Ramos (cell line): ENCODE measurements around the gene FRMPD1.

ENCODE experiments used
- in situ Hi-C: fragments of 300-500 bp; cut with MboI; formaldehyde crosslinking; loops from one replicate; pipeline ENCODE4 v1.14.3; 2022; ENCODE audit warnings: low sequenced_read_pairs; ENCODE audit not compliant: unreplicated experiment

Gene FRMPD1

DNA sequence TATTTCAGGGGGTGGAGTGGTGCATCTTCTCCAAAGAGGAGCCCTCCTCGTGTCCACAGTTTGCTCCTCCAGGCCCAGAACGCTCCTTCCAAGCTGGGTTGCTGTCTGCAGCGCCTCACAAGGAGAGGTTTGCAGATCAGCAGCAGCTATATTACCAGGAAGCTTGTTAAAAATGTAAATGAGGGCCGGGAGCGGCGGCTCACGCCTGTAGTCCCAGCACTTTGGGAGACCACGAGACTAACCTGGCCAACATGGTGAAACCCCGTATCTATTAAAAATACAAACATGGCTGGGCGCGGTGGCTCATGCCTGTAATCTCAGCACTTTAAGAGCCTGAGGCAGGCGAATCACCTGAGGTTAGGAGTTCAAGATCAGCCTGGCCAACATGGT is 25.0 kb upstream of the FRMPD1 start:
- in situ Hi-C loops, result no loop called here

DNA sequence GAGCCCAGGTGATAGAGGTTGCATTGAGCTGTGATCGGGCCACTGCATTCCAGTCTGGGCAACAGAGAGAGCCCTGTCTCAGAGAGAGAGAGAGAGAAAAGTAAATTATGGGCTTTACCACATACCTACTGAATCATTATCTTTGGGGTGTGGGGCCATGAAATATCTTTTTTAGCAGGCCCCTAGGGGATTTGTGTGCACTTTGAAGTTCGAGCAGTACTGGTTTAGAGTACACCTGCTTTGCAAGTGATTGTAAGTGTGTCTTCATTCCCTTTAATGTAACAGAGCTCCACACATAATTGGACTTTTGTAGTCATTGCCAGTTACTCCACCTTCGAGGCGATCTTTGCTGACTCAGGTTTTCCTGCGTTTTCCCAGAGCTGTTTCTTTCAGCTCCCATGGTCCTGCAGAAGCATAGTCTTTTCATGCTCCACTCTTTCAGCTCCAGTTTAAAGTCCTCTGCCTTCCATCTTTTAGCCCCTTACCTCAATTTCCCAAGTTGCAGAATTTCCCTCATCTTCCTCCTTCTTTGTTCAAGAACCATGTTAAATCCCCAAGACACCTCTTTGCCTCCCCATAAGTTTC is 24.0 kb upstream of the FRMPD1 start:
- in situ Hi-C loops, result no loop called here

DNA sequence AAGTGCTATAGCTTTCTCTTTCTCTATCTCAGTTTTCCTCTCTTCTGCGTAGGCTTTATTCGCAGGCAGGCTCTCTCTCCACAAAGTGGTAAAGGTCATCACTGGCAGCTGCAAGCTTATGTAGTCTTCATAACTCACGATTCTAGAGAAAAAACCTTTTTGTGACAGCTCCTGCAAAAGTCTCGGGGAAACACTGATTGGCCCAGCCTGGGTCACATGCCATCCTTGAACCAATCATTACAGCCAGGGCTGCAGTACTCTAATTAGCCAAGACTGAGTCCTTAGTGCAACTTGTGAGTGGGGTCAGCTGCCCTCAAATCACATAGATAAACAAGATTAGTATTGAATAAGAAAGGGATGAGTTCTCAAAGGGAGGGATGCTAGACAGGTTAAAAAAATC is 18.3 kb upstream of the FRMPD1 start:
- in situ Hi-C loops, result no loop called here

DNA sequence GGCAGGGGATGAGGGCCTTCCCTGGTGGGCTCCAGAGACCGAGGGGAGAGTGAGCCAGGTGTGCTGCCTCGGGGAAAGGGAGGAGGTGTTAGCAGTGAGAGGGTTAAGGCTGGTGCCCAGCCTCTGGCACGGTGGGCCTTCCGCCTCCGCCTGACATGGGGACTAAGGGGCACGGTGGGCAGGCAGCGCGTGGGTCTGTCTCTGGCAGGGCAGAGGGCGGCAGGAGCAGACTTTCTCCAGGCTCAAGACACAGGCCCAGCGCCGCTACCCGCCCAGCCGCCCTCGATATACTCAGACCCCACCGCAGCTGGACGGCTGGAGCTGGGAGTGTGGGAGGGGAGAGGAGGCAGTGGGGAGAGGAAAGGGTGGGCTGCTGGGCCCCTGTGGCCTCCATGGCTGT is 14.9 kb upstream of the FRMPD1 start:
- in situ Hi-C loops, result no loop called here

DNA sequence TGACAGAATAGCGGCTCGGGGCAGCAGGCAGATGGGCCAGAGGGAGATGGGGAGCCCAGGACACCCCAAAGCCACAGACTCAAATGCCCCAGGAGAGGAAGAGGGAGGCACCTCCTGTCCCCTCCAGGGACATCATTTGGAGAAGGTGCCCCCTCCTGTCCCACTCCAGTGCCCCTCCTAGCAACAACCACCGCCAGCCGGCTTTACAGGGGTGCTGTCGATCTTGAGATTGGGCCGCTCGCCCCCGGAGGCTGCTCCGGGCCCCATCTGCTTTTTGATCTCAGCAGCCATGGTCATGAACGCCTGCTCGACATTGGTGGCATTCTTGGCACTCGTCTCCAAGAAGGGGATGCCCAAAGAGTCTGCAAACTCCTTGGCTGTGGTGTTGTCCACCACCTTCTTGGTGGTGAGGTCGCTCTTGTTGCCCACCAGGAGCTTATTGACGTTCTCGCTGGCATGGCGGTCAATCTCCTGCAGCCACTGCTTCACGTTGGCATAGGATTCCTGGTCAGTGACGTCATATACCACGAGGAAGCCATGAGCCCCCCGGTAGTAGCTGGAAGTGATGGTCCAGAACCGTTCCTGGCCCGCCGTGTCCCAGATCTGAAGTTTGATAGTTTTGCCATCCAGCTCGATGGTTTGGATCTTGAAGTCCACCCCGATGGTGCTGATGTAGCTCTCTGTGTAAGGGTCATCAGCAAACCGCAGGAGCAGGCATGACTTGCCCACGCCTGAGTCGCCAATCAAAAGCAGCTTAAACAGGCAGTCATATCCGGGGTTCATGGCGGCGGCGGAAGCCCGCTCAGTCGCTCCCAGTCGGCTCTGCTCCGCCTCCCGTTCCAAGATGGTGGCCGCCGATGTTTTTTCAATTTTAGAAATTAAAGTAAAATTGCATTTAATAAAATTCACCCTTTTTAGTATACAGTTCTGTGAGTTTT is 14.0 kb upstream of the FRMPD1 start:
- in situ Hi-C loops, result no loop called here

DNA sequence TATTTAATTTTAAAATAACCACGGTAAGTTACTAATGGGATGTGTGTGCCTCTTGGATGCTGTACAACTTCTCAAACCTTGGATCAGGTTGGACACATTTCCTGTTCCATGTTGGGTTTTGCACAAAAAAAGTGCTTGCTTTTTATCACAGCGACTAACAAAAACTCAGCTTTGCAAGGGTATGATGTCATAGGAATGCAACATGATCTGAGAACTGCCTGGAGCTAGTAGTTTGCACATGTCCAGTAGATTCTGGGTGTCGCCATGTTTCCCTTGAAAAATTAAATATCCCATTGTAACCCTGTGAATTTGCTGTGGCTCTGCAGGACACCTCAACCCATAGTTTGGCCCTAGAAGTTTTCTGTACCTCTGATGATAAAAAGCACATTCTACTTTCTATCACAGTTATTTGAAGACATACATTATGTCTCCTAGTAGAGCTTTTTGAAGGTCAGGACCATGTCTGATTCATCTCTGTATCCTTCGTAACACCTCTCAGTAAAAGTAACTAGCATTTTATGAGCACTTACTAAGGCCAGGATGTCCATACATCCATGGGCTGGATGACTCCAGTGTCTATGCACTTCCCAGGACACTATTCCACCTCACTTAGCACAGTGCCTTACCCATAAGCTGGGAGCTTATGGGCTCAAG is 11.5 kb upstream of the FRMPD1 start:
- in situ Hi-C loops, result no loop called here

DNA sequence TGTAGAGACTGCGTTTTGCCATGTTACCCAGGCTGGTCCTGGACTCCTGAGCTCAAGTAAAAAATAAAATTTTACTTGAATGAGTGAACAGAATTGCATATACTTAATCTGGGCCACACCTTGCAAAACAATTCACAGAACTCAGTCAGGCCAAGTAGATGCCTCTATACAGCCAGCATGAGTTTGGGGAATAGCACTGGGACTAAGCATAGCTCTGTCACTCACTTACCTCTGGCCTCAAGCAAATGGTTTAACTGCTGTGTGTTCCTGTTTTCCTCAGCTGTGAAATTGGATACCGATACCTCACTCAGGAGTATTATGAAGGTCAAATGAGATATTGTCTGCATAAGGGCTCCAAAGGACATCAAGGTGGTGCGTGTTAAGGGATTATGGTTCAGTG is 10.9 kb upstream of the FRMPD1 start:
- in situ Hi-C loops, result no loop called here

DNA sequence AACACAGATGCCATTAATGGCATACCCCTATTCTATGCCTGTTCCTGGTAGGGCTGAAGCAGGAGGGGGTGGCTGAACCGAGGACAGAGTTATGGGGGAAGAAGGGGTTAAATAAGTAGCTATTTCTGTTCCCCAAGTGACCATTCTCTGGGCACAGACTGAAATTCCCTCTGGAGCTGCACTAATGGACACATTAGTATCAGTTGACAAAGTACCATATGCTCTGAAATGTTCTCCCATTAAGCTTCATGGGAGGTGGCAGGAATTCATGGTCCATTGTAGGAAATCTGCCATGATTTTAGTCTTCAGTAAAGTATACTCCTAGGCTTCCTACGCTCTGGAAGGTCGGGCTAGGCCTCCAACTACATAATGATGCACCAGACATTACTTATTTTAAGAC is 10.5 kb upstream of the FRMPD1 start:
- in situ Hi-C loops, result no loop called here

DNA sequence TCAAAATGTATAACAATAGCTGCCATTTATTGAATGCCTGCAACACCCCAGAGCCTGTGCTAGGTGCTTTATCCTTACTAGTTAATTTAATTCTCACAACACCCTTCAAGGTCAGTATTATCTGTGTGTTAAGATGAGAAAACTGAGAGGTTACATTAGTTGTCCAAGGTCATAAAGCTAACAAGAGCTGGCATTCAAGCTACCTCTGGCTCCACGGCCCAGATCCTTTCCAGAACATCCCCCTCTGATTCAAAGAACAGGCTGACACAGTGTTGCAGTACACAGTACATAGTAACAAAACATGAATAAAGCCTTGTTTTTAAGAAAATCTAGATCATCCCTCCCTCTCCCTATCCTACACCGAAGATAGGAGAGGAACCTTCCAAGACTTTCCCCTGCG is 9.4 kb upstream of the FRMPD1 start:
- in situ Hi-C loops, result no loop called here

DNA sequence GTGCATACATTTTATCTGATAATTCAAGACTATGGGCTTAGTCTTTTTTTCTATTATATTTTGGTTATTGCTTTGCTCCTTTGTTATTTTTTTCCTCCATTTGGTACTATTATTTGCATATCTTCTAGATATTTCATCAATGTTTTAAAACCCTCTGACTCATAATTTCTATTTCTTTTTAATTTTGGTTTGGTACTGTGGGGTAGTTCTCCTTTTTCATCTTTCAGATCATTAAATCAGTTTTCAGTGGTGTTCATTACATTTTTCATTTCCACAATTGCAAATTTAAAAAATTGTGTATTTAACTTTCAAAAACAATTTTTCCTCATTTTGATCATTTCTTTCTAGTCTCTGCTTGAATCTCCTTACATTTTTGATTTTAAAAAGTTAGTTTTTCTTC is 7.5 kb upstream of the FRMPD1 start:
- in situ Hi-C loops, result no loop called here

DNA sequence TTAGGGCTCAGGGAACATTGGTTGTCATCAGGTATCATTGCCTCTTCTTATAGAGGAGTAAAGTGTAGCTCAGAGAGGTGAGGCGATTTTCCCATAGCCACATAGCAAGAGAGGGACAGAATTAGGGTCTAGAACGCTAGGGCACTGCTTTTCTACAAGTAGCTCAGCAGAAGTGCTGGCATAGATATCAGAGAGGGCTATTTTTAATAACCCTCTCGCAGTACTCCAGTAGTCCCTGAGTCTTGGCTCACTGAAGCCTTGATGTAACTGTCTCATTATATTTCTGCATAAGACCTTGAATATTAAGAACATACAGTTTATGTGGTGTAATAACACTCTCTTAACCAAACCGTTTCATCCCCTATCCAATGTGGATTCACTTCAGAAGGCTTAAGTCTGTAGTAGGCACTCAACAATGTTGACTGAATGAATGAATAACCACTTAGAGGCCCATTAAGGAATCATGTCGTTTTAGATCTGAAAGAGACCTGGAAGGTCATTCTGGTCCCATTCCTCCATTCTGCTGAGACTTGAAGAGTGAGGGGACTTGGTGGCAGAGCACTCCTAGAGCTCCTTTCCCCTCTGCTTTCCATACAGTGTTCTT is 4.7 kb upstream of the FRMPD1 start:
- in situ Hi-C loops, result no loop called here

DNA sequence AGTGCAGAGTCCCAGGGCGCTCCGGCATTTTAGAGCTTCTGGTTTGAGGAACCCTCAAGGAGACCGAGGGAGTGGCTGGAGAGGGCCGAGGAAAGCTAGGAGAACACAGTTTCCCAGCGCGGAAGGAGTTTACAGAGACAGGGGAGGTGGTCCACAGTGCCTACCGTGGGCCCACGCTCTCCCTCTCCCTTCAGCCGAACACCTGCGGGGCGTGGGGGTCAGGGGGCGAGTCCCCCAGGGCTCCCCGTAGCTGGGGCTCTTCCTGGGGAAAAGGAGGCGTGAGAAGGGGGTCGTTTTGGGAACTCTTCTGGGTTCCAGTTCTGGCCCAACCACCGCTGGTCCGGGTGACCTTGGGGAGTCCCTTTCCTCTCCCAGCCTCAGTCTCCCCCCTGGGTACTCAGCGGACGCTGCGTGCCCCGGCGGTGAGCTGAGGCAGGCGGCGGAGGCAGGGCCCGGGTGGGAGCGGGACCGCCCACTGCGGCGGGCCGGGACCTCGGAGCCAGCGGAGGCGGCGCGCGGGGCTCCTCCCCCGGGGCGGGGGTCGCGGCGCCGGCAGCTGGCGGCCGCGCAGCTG is 368 bp upstream of the FRMPD1 start:
- in situ Hi-C loops, result no loop called here

DNA sequence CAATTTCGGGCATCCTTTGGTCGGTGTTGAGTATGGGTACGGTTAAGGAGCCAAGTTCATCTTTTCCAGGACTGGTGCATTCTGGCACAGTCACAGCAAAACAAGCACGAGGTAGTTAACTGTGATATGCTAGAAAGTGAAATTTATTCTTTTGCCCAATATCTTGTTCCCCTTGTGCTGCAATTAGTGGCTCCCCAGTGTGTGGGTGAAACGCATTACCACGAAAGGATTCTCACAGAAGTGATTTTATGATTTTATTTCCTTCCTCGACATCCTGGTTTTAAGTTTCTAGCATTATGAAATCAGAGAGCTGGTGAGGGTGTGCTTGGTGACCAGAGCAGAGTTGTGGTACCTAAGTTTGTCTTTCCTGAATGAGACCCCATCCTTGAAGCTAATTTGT is 1.5 kb downstream of the FRMPD1 start:
- in situ Hi-C loops, result no loop called here

DNA sequence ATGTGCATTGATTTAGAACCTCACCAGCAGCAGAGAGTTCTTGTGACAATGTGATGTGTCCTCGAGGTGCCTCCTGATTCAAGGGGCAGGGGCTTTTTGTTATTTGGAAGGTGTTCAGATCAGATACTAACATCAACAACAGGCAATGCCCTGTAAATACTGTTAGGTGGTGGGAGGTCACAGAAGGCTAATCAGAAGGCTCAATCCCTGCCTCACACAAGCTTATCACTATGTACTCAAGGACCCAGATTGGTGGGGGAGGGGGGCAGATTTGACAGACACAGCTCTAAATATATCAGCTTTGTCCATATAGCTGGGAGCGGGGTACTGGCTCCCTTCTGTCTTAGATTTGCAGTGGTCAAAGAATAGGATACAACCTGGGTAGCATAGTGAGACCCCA is 2.6 kb downstream of the FRMPD1 start:
- in situ Hi-C loops, result no loop called here

DNA sequence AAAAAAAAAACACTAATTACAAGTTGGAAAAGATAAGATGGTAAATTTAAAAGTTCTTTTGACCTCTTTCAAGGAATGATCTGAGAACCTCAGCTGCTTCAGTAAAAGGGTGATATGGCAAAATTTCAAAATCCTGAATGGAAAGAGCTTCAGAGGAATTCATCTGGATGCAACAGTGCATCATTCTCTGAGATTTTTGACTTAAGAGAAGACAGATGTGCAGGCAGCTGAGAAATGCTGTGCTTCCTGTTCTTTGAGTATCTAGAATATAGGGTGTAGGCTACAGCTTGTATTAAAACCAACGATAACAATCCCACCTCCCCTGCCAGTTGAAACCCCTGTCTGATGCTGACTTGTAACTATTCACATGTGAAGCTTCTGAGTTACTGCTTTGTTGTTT is 6.2 kb downstream of the FRMPD1 start:
- in situ Hi-C loops, result no loop called here

DNA sequence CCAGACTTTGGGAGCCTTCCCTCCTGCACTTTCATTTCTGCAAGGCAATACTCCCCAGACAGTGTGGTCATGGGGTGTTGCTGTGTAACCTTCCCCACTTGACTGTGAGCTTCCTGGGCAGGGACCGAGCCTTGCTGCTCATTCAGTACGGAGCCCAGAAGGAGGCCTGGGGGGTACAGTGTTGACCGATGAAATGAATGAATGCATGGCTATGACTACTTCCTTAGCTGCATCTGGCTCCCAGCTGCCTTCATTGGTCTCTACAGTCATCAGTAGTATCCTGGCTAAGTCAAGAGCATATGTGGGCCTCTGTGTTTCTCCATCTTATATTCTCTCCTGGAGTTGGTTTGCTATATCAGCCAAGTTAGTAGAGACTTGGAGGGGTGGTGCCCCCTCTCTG is 9.9 kb downstream of the FRMPD1 start:
- in situ Hi-C loops, result no loop called here

DNA sequence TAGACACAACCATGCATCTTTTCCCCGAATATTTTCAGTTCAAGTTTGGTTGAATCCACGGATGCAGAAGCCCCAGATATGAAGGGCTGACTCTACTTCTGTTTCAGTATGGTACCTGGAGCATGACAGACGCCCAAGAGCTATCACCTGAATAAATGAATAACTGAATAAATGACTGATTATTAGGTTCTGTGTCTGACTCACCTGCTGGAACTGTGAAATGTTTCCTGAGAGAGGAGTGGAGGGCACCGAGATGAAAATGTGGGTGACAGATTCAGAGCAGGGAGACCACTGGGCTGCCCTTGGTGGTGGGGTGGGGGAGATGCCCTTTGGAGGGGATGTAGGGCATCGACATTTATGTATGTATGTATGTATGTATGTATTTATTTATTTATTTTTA is 13.2 kb downstream of the FRMPD1 start:
- in situ Hi-C loops, result no loop called here

DNA sequence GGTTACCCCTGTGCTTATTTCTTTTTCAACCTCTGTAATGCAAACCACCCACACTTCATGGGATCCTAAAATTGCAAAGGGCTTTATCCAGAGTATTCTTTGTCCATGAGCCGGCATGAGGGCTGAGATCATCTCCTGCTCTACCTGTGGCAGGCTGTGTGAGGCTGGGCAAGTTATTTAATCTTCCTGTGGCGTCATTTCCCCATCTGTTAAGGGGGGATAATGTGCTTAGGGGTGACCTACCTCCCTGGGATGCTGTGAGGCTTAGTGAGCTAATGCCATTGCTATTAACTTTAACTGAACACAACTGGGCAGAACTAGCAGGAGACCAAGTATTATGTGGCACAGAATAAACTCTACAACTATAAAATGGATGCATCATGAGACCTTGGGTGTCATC is 17.0 kb downstream of the FRMPD1 start:
- in situ Hi-C loops, result no loop called here

DNA sequence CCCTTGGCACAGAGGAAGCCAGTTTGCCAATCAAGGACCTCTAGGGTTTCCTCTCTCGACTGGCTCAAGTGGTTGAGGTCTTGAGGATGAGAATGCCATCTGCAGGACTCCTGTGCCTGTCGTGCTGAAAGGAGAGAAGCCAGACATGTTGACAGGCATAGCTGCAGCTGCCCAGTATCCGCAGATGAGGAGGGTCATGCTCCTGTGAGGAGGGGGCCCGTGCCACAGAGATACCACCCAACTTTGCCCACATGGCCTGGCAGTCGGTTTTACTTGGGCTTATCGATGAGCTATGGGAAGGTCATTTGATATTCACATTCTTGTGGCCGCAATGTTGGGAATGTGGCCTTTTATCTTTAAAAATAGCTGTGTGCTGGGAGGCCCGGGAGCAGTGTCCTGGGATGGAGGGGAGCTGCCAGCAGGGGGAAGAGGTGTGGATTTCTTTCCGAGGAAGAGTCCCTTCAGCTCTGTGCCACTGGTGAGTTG is 17.4 kb downstream of the FRMPD1 start:
- in situ Hi-C loops, result no loop called here

DNA sequence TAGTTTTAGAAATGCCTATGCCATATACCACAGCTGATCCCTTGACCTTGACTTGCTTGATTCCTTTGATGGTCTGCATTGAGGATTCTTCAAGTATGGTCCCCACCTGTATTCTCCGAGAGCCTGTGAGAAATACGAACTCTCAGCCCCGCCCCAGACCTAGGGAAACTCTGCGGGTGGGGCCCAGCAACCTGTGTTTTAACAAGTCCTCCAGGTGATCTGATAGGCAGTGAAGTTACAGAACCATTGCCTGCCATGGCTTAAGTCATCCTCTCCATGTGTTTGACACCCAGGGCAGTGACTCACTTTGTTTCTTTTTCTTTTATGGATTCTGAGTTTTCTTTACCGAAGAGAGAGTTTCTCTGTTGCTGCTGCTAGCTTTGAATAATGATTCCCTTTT is 18.5 kb downstream of the FRMPD1 start:
- in situ Hi-C loops, result no loop called here

DNA sequence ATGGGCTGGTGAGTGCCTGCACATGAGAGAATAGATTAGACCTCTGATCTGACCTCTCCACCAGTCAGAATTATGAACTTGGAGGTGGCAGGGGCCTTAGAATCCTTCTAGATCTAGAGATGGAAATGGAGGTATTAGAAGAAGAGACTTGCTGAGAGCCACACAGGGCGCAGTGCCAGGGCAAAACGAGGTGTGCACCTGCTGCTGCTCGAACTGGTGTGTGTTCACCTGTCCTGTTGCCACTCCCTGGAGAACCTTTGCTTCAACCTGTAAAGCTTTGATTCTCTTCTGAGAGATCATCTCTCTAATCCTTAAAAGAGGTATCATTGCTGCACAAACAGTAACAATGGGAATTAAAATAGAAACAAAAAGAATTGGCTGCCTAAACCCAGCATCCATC is 24.9 kb downstream of the FRMPD1 start:
- in situ Hi-C loops, result no loop called here
